Panc1 (cell line): ENCODE measurements around the gene HOXD13. TPM values are rescaled to one million over a fixed set of nuclear protein-coding genes. Genes with fewer than 3 reads are reported as not detected.

ENCODE experiments used
- ATAC-seq: fragments of 200-7000 bp; cut with Tn5 transposase; 2 replicates; pipeline ENCODE4 v1.9.1; 2020; ENCODE audit warnings: mild to moderate bottlenecking, moderate library complexity
- BruUV-seq: library from RNA; stranded (reverse); fragments of 400-500 nt; replicated peaks from 2 replicates; lab custom pipeline; 2021; lab: Mats Ljungman, UMichigan
- CTCF ChIA-PET: fragments of 300-600 bp; sonication (Branson Sonifier 250); formaldehyde crosslinking; loops from one replicate; lab custom pipeline; 2022; ENCODE audit warnings: antibody characterized with exemption; lab: Charles Lee
- POLR2A ChIA-PET: fragments of 300-600 bp; sonication (Branson Sonifier 250); formaldehyde crosslinking; loops from one replicate; lab custom pipeline; 2022; ENCODE audit warnings: antibody characterized with exemption; lab: Charles Lee
- DNase-seq: peaks from one replicate; pipeline ENCODE4 v3.0.0-alpha.2; 2010; ENCODE audit warnings: low read depth, low spot score
- H3K27ac ChIP-seq: 2 replicates; pipeline ENCODE4 v1.5.1; 2011; ENCODE audit warnings: mild to moderate bottlenecking, low read length, inconsistent platforms
- H3K27me3 ChIP-seq: fragments of 200-500 bp; sonication (Bioruptor generic); 2 replicates; pipeline ENCODE4 v1.6.0; 2014; ENCODE audit warnings: low read length, inconsistent platforms; ENCODE audit not compliant: control insufficient read depth, insufficient read depth
- H3K36me3 ChIP-seq: fragments of 200-500 bp; sonication (Bioruptor generic); 2 replicates; pipeline ENCODE4 v1.5.1; 2014; ENCODE audit warnings: inconsistent platforms, mild to moderate bottlenecking, low read length, moderate library complexity; ENCODE audit not compliant: control insufficient read depth, insufficient read depth
- H3K4me1 ChIP-seq: 2 replicates; pipeline ENCODE4 v1.5.1; 2011; ENCODE audit warnings: inconsistent platforms, mild to moderate bottlenecking, low read length, moderate library complexity; ENCODE audit not compliant: control insufficient read depth, insufficient read depth
- H3K4me3 ChIP-seq, 2 experiments: 2 replicates each; pipeline ENCODE4 v1.5.1; 2011 to 2012; ENCODE audit warnings: low read depth in 2 of 2, low read length in 2 of 2, mild to moderate bottlenecking in 2 of 2, inconsistent platforms in 1 of 2, moderate library complexity in 1 of 2
- H3K9me3 ChIP-seq: fragments of 200-500 bp; sonication (Bioruptor generic); 2 replicates; pipeline ENCODE4 v1.5.1; 2014; ENCODE audit warnings: low read depth, mild to moderate bottlenecking, inconsistent platforms, low read length, moderate library complexity; ENCODE audit not compliant: control insufficient read depth, insufficient read depth
- CTCF ChIP-seq: fragments of 450-650 bp; IDR thresholded peaks from 2 replicates; pipeline ENCODE4 v1.5.1; 2017; ENCODE audit warnings: mild to moderate bottlenecking
- POLR2AphosphoS5 ChIP-seq: IDR thresholded peaks from 2 replicates; pipeline ENCODE4 v1.6.1; 2012; ENCODE audit warnings: mild to moderate bottlenecking, low read depth, low read length, moderate library complexity
- REST ChIP-seq, 2 experiments: IDR thresholded peaks; 2 replicates each; pipeline ENCODE4 v1.6.1; 2011 to 2012; ENCODE audit warnings: low read depth in 2 of 2, control low read depth in 1 of 2, low read length in 1 of 2, mild to moderate bottlenecking in 1 of 2, moderate library complexity in 1 of 2; ENCODE audit not compliant: insufficient read depth in 1 of 2
- TCF7L2 ChIP-seq: IDR thresholded peaks from 2 replicates; pipeline ENCODE4 v1.6.1; 2011; ENCODE audit warnings: mild to moderate bottlenecking, low read depth, low read length, inconsistent platforms
- in situ Hi-C: cut with HindIII; loops from 2 replicates; pipeline ENCODE4 v1.10.0; 2016; ENCODE audit warnings: low sequenced_read_pairs, low pct_unique_long_range_greater_than_20kb
- intact Hi-C: fragments of 100-400 bp; cut with micrococcal nuclease; formaldehyde crosslinking; loops from one replicate; pipeline ENCODE4 v1.10.0; 2022; ENCODE audit not compliant: unreplicated experiment
- total RNA-seq: library from RNA; stranded (reverse); gene quantifications from one replicate; pipeline ENCODE4 v1.2.1, GENCODE V29; 2021; ENCODE audit not compliant: unreplicated experiment

HOXD13 gene
- total RNA-seq, 1 experiment from 2014 or later = not detected

GRCh38 chr2:176067589-176068418 lies 24.7 kb upstream of the HOXD13 start:
- Histone ChIP-seq H3K36me3 (no peaks in the 10 kb centered on the region), H3K4me1 (no peaks in the 10 kb centered on the region), H3K4me3 (no peak overlapping the region), H3K27ac (no peak overlapping the region), H3K27me3 (no peaks in the 10 kb centered on the region; the same call in 1 of the 2 replicates), H3K9me3 (no peaks in the 10 kb centered on the region)
- no peak for TF ChIP-seq REST (IDR thresholded peaks at IDR 0.05; ENCODE audit: insufficient read depth in 1 of 2, low read depth in 2 of 2, low read length in 1 of 2)
- BruUV-seq = no TSS peak
- ChIA-PET CTCF (no interaction called here), POLR2A (no interaction called here)
- intact Hi-C loops (no loop called here), in situ Hi-C loops (no loop called here)
- ATAC-seq (0 out of 2 replicates have a peak, but pooled peaks have one; percentile 17), DNase-seq (no peak)

- TF ChIP-seq TCF7L2 = no peak
- TF ChIP-seq POLR2AphosphoS5 = no peak
- no peak for TF ChIP-seq CTCF
- Histone ChIP-seq H3K9me3 (no peaks in the 10 kb centered on the region), H3K4me3 (no peak overlapping the region), H3K27me3 (no peaks in the 10 kb centered on the region; the same call in 1 of the 2 replicates), H3K27ac (no peak overlapping the region), H3K4me1 (no peaks in the 10 kb centered on the region), H3K36me3 (no peaks in the 10 kb centered on the region)
- CTCF ChIA-PET = no interaction called here
- in situ Hi-C loops (no loop called here), intact Hi-C loops (no loop called here)
- POLR2A ChIA-PET = no interaction called here
- BruUV-seq = no TSS peak
- ATAC-seq (no peak), DNase-seq (no peak)
These were observed 24.1 kb upstream of the HOXD13 start for GRCh38 chr2:176068419-176068832.
